Coronary artery (tissue), 2 donors: ENCODE measurements around the gene SUPT4H1.

Source experiments
- DNase-seq: peaks from one replicate; pipeline ENCODE4 v3.0.0-alpha.2; 2017; ENCODE audit warnings: low spot score
- H3K27ac ChIP-seq, 2 donors: fragments of 200-600 bp; sonication (generic); one replicate each; pipeline ENCODE4 v1.5.1; 2016 to 2019
- H3K4me3 ChIP-seq: fragments of 200-600 bp; sonication (generic); 2 replicates; pipeline ENCODE4 v1.5.1; 2016; ENCODE audit warnings: mild to moderate bottlenecking, moderate library complexity
- TF ChIP-seq, protein P1 (sequence below): fragments of 200-600 bp; sonication (generic); IDR thresholded peaks from one replicate; pipeline ENCODE4 v1.5.1; 2019; ENCODE audit warnings: antibody characterized with exemption

SUPT4H1 gene

GRCh38 chr17:58363457-58364185, 11.6 kb upstream of the SUPT4H1 start:
- no peak overlapping the region for H3K27ac ChIP-seq
- TF ChIP-seq, protein P1, sequence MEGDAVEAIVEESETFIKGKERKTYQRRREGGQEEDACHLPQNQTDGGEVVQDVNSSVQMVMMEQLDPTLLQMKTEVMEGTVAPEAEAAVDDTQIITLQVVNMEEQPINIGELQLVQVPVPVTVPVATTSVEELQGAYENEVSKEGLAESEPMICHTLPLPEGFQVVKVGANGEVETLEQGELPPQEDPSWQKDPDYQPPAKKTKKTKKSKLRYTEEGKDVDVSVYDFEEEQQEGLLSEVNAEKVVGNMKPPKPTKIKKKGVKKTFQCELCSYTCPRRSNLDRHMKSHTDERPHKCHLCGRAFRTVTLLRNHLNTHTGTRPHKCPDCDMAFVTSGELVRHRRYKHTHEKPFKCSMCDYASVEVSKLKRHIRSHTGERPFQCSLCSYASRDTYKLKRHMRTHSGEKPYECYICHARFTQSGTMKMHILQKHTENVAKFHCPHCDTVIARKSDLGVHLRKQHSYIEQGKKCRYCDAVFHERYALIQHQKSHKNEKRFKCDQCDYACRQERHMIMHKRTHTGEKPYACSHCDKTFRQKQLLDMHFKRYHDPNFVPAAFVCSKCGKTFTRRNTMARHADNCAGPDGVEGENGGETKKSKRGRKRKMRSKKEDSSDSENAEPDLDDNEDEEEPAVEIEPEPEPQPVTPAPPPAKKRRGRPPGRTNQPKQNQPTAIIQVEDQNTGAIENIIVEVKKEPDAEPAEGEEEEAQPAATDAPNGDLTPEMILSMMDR, result no peak

DNA sequence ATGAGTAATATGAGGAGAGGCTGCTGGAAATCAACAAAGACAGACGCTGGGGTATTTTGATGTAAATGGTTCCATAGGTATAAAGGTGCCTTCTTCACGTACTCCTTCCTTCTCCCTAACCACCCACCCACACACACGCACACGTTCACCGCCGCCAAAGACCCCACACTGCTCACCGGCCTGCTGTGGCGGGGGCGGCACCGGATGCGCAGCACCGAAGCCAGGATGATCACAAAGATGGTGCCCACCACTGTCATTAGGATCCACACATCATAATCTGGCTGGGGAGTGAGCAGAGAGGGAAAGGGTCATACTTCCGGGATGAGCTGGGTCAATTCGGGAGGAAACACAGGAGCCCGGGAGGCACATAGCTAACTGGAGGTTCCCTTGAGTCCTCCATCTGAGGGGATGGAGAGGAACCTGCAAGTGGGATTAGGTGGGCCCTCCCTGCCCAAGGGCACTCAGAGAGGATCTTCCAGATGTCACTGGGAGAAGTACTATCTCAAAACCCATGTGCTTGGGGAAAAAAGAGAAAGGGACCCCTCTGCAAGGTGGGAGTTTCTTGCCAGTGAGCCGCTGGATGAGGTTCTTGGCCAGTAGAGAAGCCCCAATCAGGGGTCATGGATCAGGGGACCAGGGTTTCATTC, 10.5 kb upstream of the SUPT4H1 start:
- Histone ChIP-seq H3K4me3 (no peak overlapping the region), H3K27ac (no peak overlapping the region)
- TF ChIP-seq, protein P1, result no peak
- DNase-seq, result no peak

More at GRCh38 chr17:58363457-58364185, 11.6 kb upstream of the SUPT4H1 start:
- H3K4me3 ChIP-seq, result no peak overlapping the region
- no peak for DNase-seq

- Histone ChIP-seq H3K27ac (no peak overlapping the region), H3K4me3 (no peak overlapping the region)
- TF ChIP-seq, protein P1, result no peak
- DNase-seq, result no peak
Observed at GRCh38 chr17:58360296-58361063, 8.5 kb upstream of the SUPT4H1 start.

DNA sequence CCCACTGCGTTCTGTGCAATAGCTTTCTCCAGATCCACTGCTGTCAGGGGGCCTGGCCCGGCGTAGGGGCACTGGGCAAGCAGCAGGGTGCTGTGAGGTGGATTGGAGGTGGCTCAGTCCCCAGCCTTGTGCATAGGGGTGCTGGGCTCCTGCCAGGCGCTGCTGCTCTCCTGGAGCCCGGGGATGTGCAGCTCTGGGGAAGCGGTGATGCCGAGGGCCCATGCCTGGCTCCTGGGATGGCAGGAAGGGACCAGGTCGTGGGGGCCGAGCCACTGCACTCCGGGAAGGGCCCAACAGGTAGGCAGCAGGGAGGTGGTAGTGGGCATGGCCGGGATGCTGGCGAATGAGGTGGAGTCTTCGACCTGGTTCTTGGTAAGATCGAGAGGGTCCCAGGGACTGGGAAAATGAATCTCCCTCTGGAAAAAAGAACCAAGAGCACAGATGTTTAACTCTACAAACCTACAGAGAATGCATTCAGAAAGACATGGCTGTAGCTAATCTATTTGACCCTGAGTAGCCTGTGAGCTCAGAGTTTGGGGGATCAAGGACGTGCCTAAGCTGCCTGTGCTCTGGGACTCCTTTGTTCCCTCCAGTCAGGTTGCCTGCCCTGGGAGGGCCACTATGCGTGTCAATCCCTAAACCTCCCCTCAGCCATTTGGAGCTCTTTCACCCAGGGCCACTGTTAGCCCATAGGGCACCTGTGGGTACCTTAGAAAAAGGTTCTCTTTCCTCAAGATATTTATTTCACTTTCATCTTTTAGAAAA, 6.6 kb upstream of the SUPT4H1 start:
- TF ChIP-seq, protein P1, result no peak
- Histone ChIP-seq H3K4me3 (no peak overlapping the region), H3K27ac (no peak overlapping the region)
- DNase-seq, result no peak

- TF ChIP-seq, protein P1, result no peak
- H3K27ac ChIP-seq, result no peak overlapping the region
Observed at GRCh38 chr17:58357312-58358297, 5.6 kb upstream of the SUPT4H1 start.

GRCh38 chr17:58356231-58356630, 4.2 kb upstream of the SUPT4H1 start:
- Histone ChIP-seq H3K27ac (no peak overlapping the region), H3K4me3 (no peak overlapping the region)
- TF ChIP-seq, protein P1, result no peak
- no peak for DNase-seq

More at GRCh38 chr17:58357312-58358297, 5.6 kb upstream of the SUPT4H1 start:
- no peak overlapping the region for H3K4me3 ChIP-seq
- DNase-seq, result no peak
